Endometrial microvascular endothelial cells (primary cell): ENCODE results near the gene CPA5. TPM values are rescaled to one million over a fixed set of nuclear protein-coding genes. Genes with fewer than 3 reads are reported as not detected.

Experiments used
- in situ Hi-C: cut with HindIII; loops from 2 replicates; pipeline ENCODE4 v1.10.0; 2017; ENCODE audit warnings: low sequenced_read_pairs, low pct_unique_long_range_greater_than_20kb; ENCODE audit errors: inconsistent ontology term
- total RNA-seq: library from RNA; depleted of rRNA; stranded (reverse); fragments of >200 nt; gene quantifications from one replicate; pipeline ENCODE4 v1.2.3, GENCODE V29; 2015; ENCODE audit errors: inconsistent ontology term

Gene CPA5
- total RNA-seq, 1 donor from 2014 or later: not detected

GRCh38 chr7:130413201-130413600, 68.6 kb downstream of the CPA5 start:
- in situ Hi-C loops: no loop called here

- in situ Hi-C loops: no loop called here
Measured at GRCh38 chr7:130415006-130415405, 70.4 kb downstream of the CPA5 start.

GRCh38 chr7:130417213-130417612, 72.6 kb downstream of the CPA5 start:
- in situ Hi-C loops: no loop called here

GRCh38 chr7:130418306-130418705, 73.7 kb downstream of the CPA5 start:
- in situ Hi-C loops: no loop called here

Other genes with a start within 250 kb of the CPA5 start
- 11.1 TPM for gene TMEM209, start 139.4 kb upstream of the CPA5 start, total RNA-seq
- gene SSMEM1, start 137.0 kb upstream of the CPA5 start, total RNA-seq: not detected
- not detected for gene CPA2, start 78.0 kb upstream of the CPA5 start, total RNA-seq
- gene CPA4, start 51.7 kb upstream of the CPA5 start, total RNA-seq: 0.28 TPM
- not detected for gene CPA1, start 35.7 kb downstream of the CPA5 start, total RNA-seq
- 13.7 TPM for gene CEP41, start 96.2 kb downstream of the CPA5 start, total RNA-seq
- 8.7 TPM for gene MEST, start 147.3 kb downstream of the CPA5 start, total RNA-seq